Neural cell (in vitro differentiated cells): ENCODE data around the gene NLGN4Y. TPM values are rescaled to one million over a fixed set of nuclear protein-coding genes. Genes with fewer than 3 reads are reported as not detected.

Experiments used
- H2AFZ ChIP-seq: fragments of 200-600, 300-800 bp; sonication (generic), shearing (Covaris generic); 2 replicates; pipeline ENCODE4 v1.6.0; 2014; ENCODE audit warnings: low read depth, mild to moderate bottlenecking, antibody characterized with exemption, low read length, moderate library complexity
- H3F3A ChIP-seq: fragments of 200-600 bp; shearing (Covaris generic); 2 replicates; pipeline ENCODE4 v1.6.1; 2016; ENCODE audit warnings: mild to moderate bottlenecking, moderate library complexity, mixed read lengths, antibody characterized with exemption, low read length; ENCODE audit not compliant: insufficient read depth, poor library complexity, severe bottlenecking
- H3K27ac ChIP-seq: fragments of 200-600, 300-800 bp; sonication (generic), shearing (Covaris generic); 2 replicates; pipeline ENCODE4 v1.5.1; 2014; ENCODE audit warnings: mild to moderate bottlenecking, low read length, moderate library complexity
- H3K27me3 ChIP-seq: fragments of 300-800, 200-600 bp; sonication (generic), shearing (Covaris generic); 2 replicates; pipeline ENCODE4 v1.6.0; 2014; ENCODE audit warnings: mild to moderate bottlenecking, low read depth, low read length, moderate library complexity; ENCODE audit not compliant: insufficient read depth
- H3K36me3 ChIP-seq: fragments of 300-800, 200-600 bp; sonication (generic), shearing (Covaris generic); 2 replicates; pipeline ENCODE4 v1.5.1; 2014; ENCODE audit warnings: mild to moderate bottlenecking, antibody characterized with exemption, low read length, moderate library complexity; ENCODE audit not compliant: insufficient read depth
- H3K4me2 ChIP-seq: fragments of 300-800, 200-600 bp; sonication (generic), shearing (Covaris generic); 2 replicates; pipeline ENCODE4 v1.6.0; 2014; ENCODE audit warnings: mild to moderate bottlenecking, low read length
- H3K4me3 ChIP-seq: fragments of 300-800, 200-600 bp; sonication (generic), shearing (Covaris generic); 2 replicates; pipeline ENCODE4 v1.5.1; 2014; ENCODE audit warnings: mild to moderate bottlenecking, low read length, moderate library complexity
- H3K79me2 ChIP-seq: fragments of 200-600 bp; shearing (Covaris generic); replicated peaks from 2 replicates; pipeline ENCODE4 v1.6.0; 2014; ENCODE audit warnings: mild to moderate bottlenecking, low read length, moderate library complexity; ENCODE audit not compliant: insufficient read depth
- H3K9ac ChIP-seq: fragments of 300-800, 200-600 bp; sonication (generic), shearing (Covaris generic); 2 replicates; pipeline ENCODE4 v1.6.1; 2016; ENCODE audit warnings: mild to moderate bottlenecking, low read length, mixed read lengths
- H3K9me2 ChIP-seq: fragments of 200-600 bp; shearing (Covaris generic); 2 replicates; pipeline ENCODE4 v1.6.1; 2016; ENCODE audit warnings: mild to moderate bottlenecking, low read length, mixed read lengths; ENCODE audit not compliant: insufficient read depth
- H3K9me3 ChIP-seq: fragments of 200-600, 300-800 bp; sonication (generic), shearing (Covaris generic); 2 replicates; pipeline ENCODE4 v1.6.1; 2016; ENCODE audit warnings: mild to moderate bottlenecking, mixed run types, low read length, moderate library complexity, mixed read lengths
- H4K20me1 ChIP-seq: fragments of 200-600 bp; shearing (Covaris generic); 2 replicates; pipeline ENCODE4 v1.6.1; 2016; ENCODE audit warnings: mild to moderate bottlenecking, mixed run types; ENCODE audit not compliant: insufficient read depth
- EP300 ChIP-seq: fragments of 450-650 bp; conservative IDR thresholded peaks from 2 replicates; pipeline ENCODE4 v1.6.1; 2014; ENCODE audit warnings: antibody characterized with exemption, mild to moderate bottlenecking, moderate library complexity; ENCODE audit not compliant: poor library complexity, severe bottlenecking
- EZH2 ChIP-seq: fragments of 200-600, 300-800 bp; shearing (Covaris generic), sonication (generic); IDR thresholded peaks from 2 replicates; pipeline ENCODE4 v1.6.1; 2014; ENCODE audit warnings: antibody characterized with exemption, low read length, borderline replicate concordance, mild to moderate bottlenecking; ENCODE audit not compliant: insufficient read depth, poor library complexity, severe bottlenecking
- MXI1 ChIP-seq: fragments of 450-650 bp; conservative IDR thresholded peaks from 2 replicates; pipeline ENCODE4 v1.6.1; 2014; ENCODE audit warnings: antibody characterized with exemption, mild to moderate bottlenecking; ENCODE audit not compliant: poor library complexity, severe bottlenecking
- POLR2AphosphoS5 ChIP-seq: IDR thresholded peaks from 2 replicates; pipeline ENCODE4 v1.6.1; 2012
- RAD21 ChIP-seq: fragments of 450-650 bp; conservative IDR thresholded peaks from 2 replicates; pipeline ENCODE4 v1.6.1; 2014; ENCODE audit warnings: antibody characterized with exemption, mild to moderate bottlenecking, moderate library complexity
- REST ChIP-seq: IDR thresholded peaks from 2 replicates; pipeline ENCODE4 v1.6.1; 2012; ENCODE audit warnings: borderline replicate concordance
- SMC3 ChIP-seq: fragments of 450-650 bp; conservative IDR thresholded peaks from 2 replicates; pipeline ENCODE4 v1.6.1; 2014; ENCODE audit warnings: antibody characterized with exemption, mild to moderate bottlenecking, moderate library complexity; ENCODE audit not compliant: poor library complexity
- TAF1 ChIP-seq: IDR thresholded peaks from 2 replicates; pipeline ENCODE4 v1.6.1; 2012; ENCODE audit warnings: low read depth
- polyA plus RNA-seq: library from polyadenylated mRNA; depleted of rRNA; stranded (reverse); fragments of >200 nt; gene quantifications from 2 replicates; pipeline ENCODE4 v1.2.3, GENCODE V29; 2014
- TF ChIP-seq, protein P1 (sequence below): fragments of 450-650 bp; IDR thresholded peaks from 2 replicates; pipeline ENCODE4 v1.5.1; 2014; ENCODE audit warnings: antibody characterized with exemption, mild to moderate bottlenecking, moderate library complexity; ENCODE audit not compliant: poor library complexity, severe bottlenecking

NLGN4Y gene
- polyA plus RNA-seq, 1 donor from 2014 or later = 15.2 TPM

- H2AFZ ChIP-seq = peak overlapping the region; percentile 27
- peak overlapping the region; percentile 77 for H3K4me3 ChIP-seq
- H3K9me3 ChIP-seq = no peaks in the 10 kb centered on the region
- no peak for TF ChIP-seq EP300
- H3F3A ChIP-seq = no peaks in the 10 kb centered on the region
- peak overlapping the region; percentile 84 for H3K9ac ChIP-seq
- H3K79me2 ChIP-seq = peaks cover 22% of the 10 kb centered on the region
- H4K20me1 ChIP-seq = no peaks in the 10 kb centered on the region
- no peaks in the 10 kb centered on the region for H3K27me3 ChIP-seq
- H3K36me3 ChIP-seq = no peaks in the 10 kb centered on the region
- H3K4me2 ChIP-seq = peak overlapping the region; percentile 51
- no peaks in the 10 kb centered on the region for H3K9me2 ChIP-seq
- peak overlapping the region; percentile 85 for H3K27ac ChIP-seq
Observed at GRCh38 chrY:14523491-14524271, 648 bp upstream of the NLGN4Y start.

DNA sequence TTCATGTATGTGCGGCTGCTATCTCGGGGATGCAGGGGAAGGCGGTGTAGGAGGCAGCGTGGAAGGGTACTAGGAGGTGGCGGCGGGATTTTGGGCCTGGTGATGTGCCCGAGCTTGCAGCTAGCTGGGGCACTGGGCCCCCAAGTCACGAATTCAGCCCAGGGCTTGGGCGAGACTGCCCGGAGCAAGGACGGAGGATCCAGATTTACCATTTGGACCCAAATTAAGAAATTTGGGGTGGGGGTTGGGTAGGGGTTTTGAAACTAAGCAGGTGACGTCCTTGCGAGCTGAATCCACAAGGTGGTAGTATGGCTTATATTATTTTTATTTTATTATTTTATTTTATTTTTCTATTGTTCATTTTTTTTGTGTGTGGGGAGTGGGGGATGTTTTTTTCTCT lies 986 bp downstream of the NLGN4Y start:
- Histone ChIP-seq H3K9ac (peak overlapping the region; percentile 84), H3K4me3 (peak overlapping the region; percentile 77), H3K79me2 (peaks cover 24% of the 10 kb centered on the region), H3K9me2 (no peaks in the 10 kb centered on the region), H3K27me3 (no peaks in the 10 kb centered on the region), H3F3A (no peaks in the 10 kb centered on the region), H3K9me3 (no peaks in the 10 kb centered on the region), H3K27ac (peak overlapping the region; percentile 85), H4K20me1 (no peaks in the 10 kb centered on the region), H2AFZ (peak overlapping the region; percentile 56), H3K4me2 (peak overlapping the region; percentile 44), H3K36me3 (no peaks in the 10 kb centered on the region)
- TF ChIP-seq POLR2AphosphoS5 (no peak), SMC3 (no peak), REST (no peak)

GRCh38 chrY:14528361-14528760 lies 4.0 kb downstream of the NLGN4Y start:
- no peak overlapping the region for H3K27ac ChIP-seq
- no peaks in the 10 kb centered on the region for H3K9me2 ChIP-seq
- H3K4me3 ChIP-seq = no peak overlapping the region
- TF ChIP-seq, protein P1, sequence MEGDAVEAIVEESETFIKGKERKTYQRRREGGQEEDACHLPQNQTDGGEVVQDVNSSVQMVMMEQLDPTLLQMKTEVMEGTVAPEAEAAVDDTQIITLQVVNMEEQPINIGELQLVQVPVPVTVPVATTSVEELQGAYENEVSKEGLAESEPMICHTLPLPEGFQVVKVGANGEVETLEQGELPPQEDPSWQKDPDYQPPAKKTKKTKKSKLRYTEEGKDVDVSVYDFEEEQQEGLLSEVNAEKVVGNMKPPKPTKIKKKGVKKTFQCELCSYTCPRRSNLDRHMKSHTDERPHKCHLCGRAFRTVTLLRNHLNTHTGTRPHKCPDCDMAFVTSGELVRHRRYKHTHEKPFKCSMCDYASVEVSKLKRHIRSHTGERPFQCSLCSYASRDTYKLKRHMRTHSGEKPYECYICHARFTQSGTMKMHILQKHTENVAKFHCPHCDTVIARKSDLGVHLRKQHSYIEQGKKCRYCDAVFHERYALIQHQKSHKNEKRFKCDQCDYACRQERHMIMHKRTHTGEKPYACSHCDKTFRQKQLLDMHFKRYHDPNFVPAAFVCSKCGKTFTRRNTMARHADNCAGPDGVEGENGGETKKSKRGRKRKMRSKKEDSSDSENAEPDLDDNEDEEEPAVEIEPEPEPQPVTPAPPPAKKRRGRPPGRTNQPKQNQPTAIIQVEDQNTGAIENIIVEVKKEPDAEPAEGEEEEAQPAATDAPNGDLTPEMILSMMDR = no peak
- TF ChIP-seq TAF1 (no peak), REST (no peak), EP300 (no peak), SMC3 (no peak), MXI1 (no peak), RAD21 (no peak), POLR2AphosphoS5 (no peak), EZH2 (no peak)
- H3F3A ChIP-seq = no peaks in the 10 kb centered on the region
- no peak overlapping the region for H3K4me2 ChIP-seq
- no peaks in the 10 kb centered on the region for H4K20me1 ChIP-seq
- no peak overlapping the region for H2AFZ ChIP-seq
- peaks cover 27% of the 10 kb centered on the region for H3K79me2 ChIP-seq
- no peak overlapping the region for H3K9ac ChIP-seq
- H3K9me3 ChIP-seq = no peaks in the 10 kb centered on the region
- no peaks in the 10 kb centered on the region for H3K36me3 ChIP-seq
- H3K27me3 ChIP-seq = no peaks in the 10 kb centered on the region
